ENCODE results near the gene CRACR2A. TPM values are rescaled to one million over a fixed set of nuclear protein-coding genes. Genes with fewer than 3 reads are reported as not detected.

The CRACR2A gene
- total and polyA plus RNA-seq, 2 of the 13 experiments (the other 11 are each of a cell fraction or from before 2014, with no cell fraction given) = 0.09 to 0.20 TPM

GRCh38 chr12:3673981-3674708, 78.8 kb downstream of the CRACR2A start:
- no TSS peak for BruUV-seq (replicated peaks)
- 36% methylated on average over 9 of the region's 9 CpGs for WGBS (ENCODE audit: low lambda C conversion rate)
- no peaks in the 10 kb centered on the region for H4K20me1 ChIP-seq (ENCODE audit: insufficient read depth, low read length)
- ChIA-PET POLR2A (no interaction called here), CTCF (ENCODE audit: low intra/inter-chr PET ratio, low total read pairs) (no interaction called here)
- H3K9ac ChIP-seq (ENCODE audit: insufficient read depth, low read depth, low read length) = no peak overlapping the region
- H3K36me3 ChIP-seq (replicated peaks in 1 of 2; ENCODE audit: control insufficient read depth in 1 of 2, insufficient read depth in 2 of 2, low read length in 2 of 2) = no peaks in the 10 kb centered on the region
- DNase-seq (ENCODE audit: low spot score) = no peak
- H2AFZ ChIP-seq (ENCODE audit: low read length) = no peak overlapping the region
- no peaks in the 10 kb centered on the region for H3K4me1 ChIP-seq (ENCODE audit: insufficient read depth, low read length)
- in situ Hi-C loops (cut with HindIII; ENCODE audit: extremely low pct_ligation_motif_present, low pct_unique_long_range_greater_than_20kb) (no loop called here), intact Hi-C loops (cut with micrococcal nuclease; ENCODE audit: unreplicated experiment) (no loop called here)
- no peaks in the 10 kb centered on the region for H3K79me2 ChIP-seq (ENCODE audit: insufficient read depth, low read length)
- no peaks in the 10 kb centered on the region for H3K27me3 ChIP-seq (ENCODE audit: control insufficient read depth in 1 of 2, insufficient read depth in 2 of 2, low read length in 2 of 2)
- H3K4me2 ChIP-seq (ENCODE audit: low read depth, low read length) = no peak overlapping the region
- H3K9me3 ChIP-seq (ENCODE audit: low read length) = no peaks in the 10 kb centered on the region
- no peak overlapping the region for H3K4me3 ChIP-seq (replicated peaks in 1 of 3; ENCODE audit: insufficient read depth in 1 of 3, low read depth in 2 of 3, low read length in 3 of 3)
- no peak overlapping the region for H3K27ac ChIP-seq (ENCODE audit: extremely low read length, insufficient read depth, low read length)
- no peak for FAIRE-seq
- ATAC-seq = no peak
- no peak for TF ChIP-seq NFATC3 (CRISPR knock-in tag; IDR thresholded peaks at IDR 0.05)
- TF ChIP-seq KIAA2018 (CRISPR knock-in tag; IDR thresholded peaks at IDR 0.05; ENCODE audit: borderline replicate concordance) = no peak
- TF ChIP-seq AGO1 (IDR thresholded peaks at IDR 0.05; ENCODE audit: low read depth, low read length, poor library complexity, severe bottlenecking) = no peak
- TF ChIP-seq ZNF605 (CRISPR knock-in tag; IDR thresholded peaks at IDR 0.05) = no peak
- TF ChIP-seq ZNF781 (CRISPR knock-in tag; IDR thresholded peaks at IDR 0.05; ENCODE audit: borderline replicate concordance, not compliant biosample characterization) = no peak
- no peak for TF ChIP-seq PCBP2 (optimal IDR thresholded peaks at IDR 0.05; ENCODE audit: low read depth, low read length, poor library complexity, severe bottlenecking)
- no peak for TF ChIP-seq ZNF639 (CRISPR knock-in tag; conservative IDR thresholded peaks at IDR 0.05)
- TF ChIP-seq FOXJ3 (CRISPR knock-in tag; IDR thresholded peaks at IDR 0.05; ENCODE audit: borderline replicate concordance) = no peak
- no peak for TF ChIP-seq ZNF430 (CRISPR knock-in tag; IDR thresholded peaks at IDR 0.05)
- TF ChIP-seq HMG20B (CRISPR knock-in tag; conservative IDR thresholded peaks at IDR 0.05) = no peak
- TF ChIP-seq LCORL (IDR thresholded peaks at IDR 0.05) = no peak
- no peak for TF ChIP-seq LCORL (CRISPR knock-in tag; IDR thresholded peaks at IDR 0.05)
- TF ChIP-seq FOXP1 (IDR thresholded peaks at IDR 0.05) = no peak
- no peak for TF ChIP-seq FOXP1 (CRISPR knock-in tag; IDR thresholded peaks at IDR 0.05)
- no peak for TF ChIP-seq ATF4 (CRISPR knock-in tag; IDR thresholded peaks at IDR 0.05)

Data from HepG2 (cell line).